NCI-H187 treated with DMSO at 0.1 percent for 48 hours (cell line): ENCODE results near the gene HM13.
"Not testable (repeated sequence)": the region's sequence is repeated elsewhere in the genome, so short reads cannot be mapped to it uniquely, and the experiment has no call there.

Experiments used
- DNase-seq: peaks from one replicate; lab custom pipeline; 2025; lab: John Stamatoyannopoulos, UW

Gene HM13

GRCh38 chr20:31568041-31568731 lies 53.9 kb downstream of the HM13 start:
- no peak for DNase-seq

- DNase-seq = no peak
These were observed 54.5 kb downstream of the HM13 start for GRCh38 chr20:31568773-31569162.

GRCh38 chr20:31569163-31570020 lies 55.1 kb downstream of the HM13 start:
- no peak for DNase-seq

- no peak for DNase-seq
These were observed 55.8 kb downstream of the HM13 start for GRCh38 chr20:31570021-31570463.

- no peak for DNase-seq
These were observed 56.7 kb downstream of the HM13 start for GRCh38 chr20:31570735-31571617.

GRCh38 chr20:31572042-31572700 lies 57.9 kb downstream of the HM13 start:
- DNase-seq = no peak

GRCh38 chr20:31572701-31573554 lies 58.7 kb downstream of the HM13 start:
- DNase-seq = peak; percentile 85

GRCh38 chr20:31573555-31574321 lies 59.5 kb downstream of the HM13 start:
- DNase-seq = peak; percentile 76

- DNase-seq = not testable (repeated sequence)
These were observed 60.7 kb downstream of the HM13 start for GRCh38 chr20:31574986-31575385.

GRCh38 chr20:31576751-31577150 lies 62.5 kb downstream of the HM13 start:
- DNase-seq = no peak

- DNase-seq = no peak
These were observed 63.0 kb downstream of the HM13 start for GRCh38 chr20:31577194-31577593.

- no peak for DNase-seq
These were observed 64.4 kb downstream of the HM13 start for GRCh38 chr20:31578448-31579138.

GRCh38 chr20:31579245-31579644 lies 65.0 kb downstream of the HM13 start:
- DNase-seq = no peak

- DNase-seq = not testable (repeated sequence)
These were observed 65.9 kb downstream of the HM13 start for GRCh38 chr20:31579941-31580651.

GRCh38 chr20:31580706-31581105 lies 66.5 kb downstream of the HM13 start:
- no peak for DNase-seq

- no peak for DNase-seq
These were observed 67.1 kb downstream of the HM13 start for GRCh38 chr20:31581391-31581790.

GRCh38 chr20:31587545-31588389 lies 73.5 kb downstream of the HM13 start:
- DNase-seq = no peak

GRCh38 chr20:31590717-31591225 lies 76.5 kb downstream of the HM13 start:
- no peak for DNase-seq
